NCI-H146 treated with DMSO at 0.1 percent for 48 hours (cell line): ENCODE measurements around the gene KCTD20.
"Not testable (repeated sequence)": the region's sequence is repeated elsewhere in the genome, so short reads cannot be mapped to it uniquely, and the experiment has no call there.

Experiments
- DNase-seq: peaks from one replicate; lab custom pipeline; 2025; ENCODE audit not compliant: unreplicated experiment; lab: John Stamatoyannopoulos, UW

The KCTD20 gene

DNA sequence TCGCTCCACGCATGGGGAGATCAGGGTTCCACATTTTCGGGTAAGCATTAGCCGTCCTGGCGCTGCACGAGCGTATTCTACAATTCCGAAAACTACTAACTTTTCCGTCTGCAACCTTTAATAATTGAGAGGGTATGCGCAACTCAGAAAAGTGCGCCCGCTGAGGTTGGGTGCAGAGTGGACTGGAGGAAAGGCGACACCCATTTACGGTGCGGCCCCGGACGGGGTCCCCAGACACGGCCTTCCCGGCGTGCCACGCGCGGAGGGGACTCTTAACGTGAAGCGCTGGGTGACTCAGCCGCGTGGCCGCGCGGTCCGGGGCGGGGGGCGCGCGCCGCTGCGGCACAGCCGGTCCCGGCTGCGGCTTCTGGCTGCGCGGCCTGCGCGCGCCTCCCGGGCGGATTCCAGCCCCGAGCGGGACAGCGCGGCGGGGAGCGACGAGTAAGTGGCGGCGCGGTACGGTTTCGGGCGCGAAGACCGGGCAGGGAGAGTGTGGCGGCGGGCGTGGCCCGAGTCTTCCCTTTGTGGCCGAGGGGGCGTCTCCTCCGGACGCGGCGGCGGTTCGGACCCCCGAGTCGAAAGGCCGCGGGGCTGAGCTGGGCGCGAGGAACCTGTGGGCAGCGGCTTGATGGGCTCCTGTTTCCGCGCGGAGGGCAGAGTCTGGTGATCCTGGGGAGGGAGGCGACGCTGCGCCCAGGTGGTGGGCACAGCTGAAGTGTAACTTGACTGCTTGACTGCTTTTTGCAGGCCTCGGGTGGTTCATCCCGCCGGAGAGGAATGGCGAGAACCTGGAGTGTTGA is at the start of gene KCTD20, which contains the start of gene PXT1:
Gene KCTD20 (plus strand): TSS at position 330 of the 800 bp plus-strand sequence. CDS start 27,098 bp downstream, outside the sequence.
Gene PXT1 (minus strand): TSS at position 184 of the 800 bp plus-strand sequence. CDS start 16,772 bp downstream, outside the sequence.
- DNase-seq, result peak; percentile 80

DNA sequence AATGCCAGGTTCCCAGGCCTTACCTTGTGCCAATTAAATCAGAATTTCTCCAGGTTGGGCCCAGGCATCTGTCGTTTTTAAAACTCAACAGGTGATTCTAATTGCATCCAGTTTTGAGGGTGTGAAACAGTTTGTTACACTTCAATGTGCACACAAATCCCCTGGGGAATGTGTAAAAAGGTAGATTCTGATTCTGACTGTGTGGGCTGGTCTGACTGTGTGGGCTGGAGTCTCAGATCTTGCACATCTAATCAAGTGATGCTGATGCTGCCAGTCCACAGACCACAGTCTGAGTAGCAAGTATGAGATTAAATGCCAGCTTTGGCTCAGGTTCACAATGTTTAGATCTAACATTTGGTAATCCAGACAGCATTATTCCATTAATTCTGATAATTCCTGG is 42.8 kb upstream of the KCTD20 start:
- no peak for DNase-seq

GRCh38 chr6:36402481-36402880 is 40.3 kb upstream of the KCTD20 start:
- DNase-seq, result no peak

DNA sequence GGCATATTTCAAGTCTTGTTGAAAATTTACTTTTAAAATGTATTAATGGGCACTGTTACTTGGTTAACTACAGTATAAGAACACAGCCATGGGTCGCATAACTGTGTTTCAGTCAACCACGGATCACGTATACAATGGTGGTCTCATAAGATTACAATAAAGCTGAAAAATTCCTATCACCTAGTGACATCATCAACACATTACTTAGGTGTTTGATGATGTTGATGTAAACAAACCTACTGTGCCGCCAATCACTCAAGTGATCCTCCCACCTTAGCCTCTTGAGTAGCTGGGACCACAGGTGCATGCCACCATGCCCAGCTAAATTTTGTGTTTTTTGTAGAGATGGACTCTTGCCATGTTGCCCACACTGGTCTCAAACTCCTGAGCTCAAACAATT is 38.6 kb upstream of the KCTD20 start:
- no peak for DNase-seq

GRCh38 chr6:36409718-36410117 is 33.1 kb upstream of the KCTD20 start:
- DNase-seq, result not testable (repeated sequence)

GRCh38 chr6:36413489-36414480 is 29.0 kb upstream of the KCTD20 start:
- no peak for DNase-seq

DNA sequence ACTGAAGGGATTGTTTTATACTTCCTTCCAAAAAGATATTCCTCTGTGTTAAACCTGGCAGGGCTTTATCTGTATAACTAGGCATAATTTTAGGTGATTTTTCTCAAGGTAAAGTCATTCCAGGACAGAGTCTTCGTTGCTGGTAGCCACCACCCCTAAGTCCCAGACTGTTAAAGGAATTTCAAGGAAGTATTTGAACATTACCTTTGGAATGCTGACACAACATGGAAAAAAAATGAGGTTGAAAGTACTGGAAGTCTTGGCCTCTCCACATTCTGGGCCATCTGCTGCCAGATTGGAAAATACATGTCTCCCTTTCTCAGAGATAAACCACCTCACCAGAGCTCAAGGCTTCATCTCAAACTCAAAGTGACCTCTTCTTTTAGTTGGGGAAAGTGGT is 28.3 kb upstream of the KCTD20 start:
- no peak for DNase-seq

DNA sequence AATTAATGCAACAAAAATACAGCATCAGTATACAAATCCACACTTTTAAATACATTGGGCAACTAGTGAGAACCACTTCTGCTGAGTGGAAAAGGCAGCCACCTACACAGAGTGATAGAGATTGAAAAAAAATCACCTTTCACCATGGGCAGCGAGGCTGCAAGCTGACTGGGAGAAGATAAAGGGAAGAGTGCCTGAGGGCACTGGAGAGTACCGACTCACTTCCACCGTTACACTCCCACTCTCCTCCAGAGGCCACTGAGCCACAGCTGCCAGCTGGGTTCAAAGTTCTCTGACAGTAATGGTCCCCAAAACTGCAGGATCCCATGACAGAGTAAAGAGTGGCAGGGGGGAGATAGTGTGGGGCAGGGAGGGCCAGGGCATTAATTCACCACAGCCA is 24.2 kb upstream of the KCTD20 start:
- DNase-seq, result peak; percentile 4

DNA sequence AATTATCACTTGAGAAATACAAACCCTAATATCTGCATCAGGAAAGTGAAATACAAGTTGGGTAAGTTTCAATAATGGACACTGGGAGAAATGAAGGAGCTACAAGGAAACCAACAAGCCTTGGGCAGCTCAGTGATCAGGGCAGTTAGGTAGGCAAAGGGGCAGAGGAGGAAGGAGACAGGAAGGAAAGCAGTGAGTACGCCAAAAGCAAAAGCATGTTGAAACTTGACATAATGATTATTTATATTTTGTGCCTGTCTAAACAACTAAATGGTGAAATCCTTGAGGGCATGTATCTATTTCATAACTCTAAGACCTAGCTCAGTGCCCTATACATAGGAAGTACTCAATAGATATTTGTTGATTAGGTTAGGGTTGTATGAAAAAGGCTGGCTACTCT is 23.5 kb upstream of the KCTD20 start:
- no peak for DNase-seq

- no peak for DNase-seq
Measured at GRCh38 chr6:36422714-36423100, 20.1 kb upstream of the KCTD20 start.

- DNase-seq, result peak; percentile 96
Measured at GRCh38 chr6:36423101-36423824, 19.5 kb upstream of the KCTD20 start.

- no peak for DNase-seq
Measured at GRCh38 chr6:36426622-36427021, 16.2 kb upstream of the KCTD20 start.

GRCh38 chr6:36428911-36429310 is 13.9 kb upstream of the KCTD20 start:
- no peak for DNase-seq

- no peak for DNase-seq
Measured at GRCh38 chr6:36430351-36430750, 12.4 kb upstream of the KCTD20 start.

DNA sequence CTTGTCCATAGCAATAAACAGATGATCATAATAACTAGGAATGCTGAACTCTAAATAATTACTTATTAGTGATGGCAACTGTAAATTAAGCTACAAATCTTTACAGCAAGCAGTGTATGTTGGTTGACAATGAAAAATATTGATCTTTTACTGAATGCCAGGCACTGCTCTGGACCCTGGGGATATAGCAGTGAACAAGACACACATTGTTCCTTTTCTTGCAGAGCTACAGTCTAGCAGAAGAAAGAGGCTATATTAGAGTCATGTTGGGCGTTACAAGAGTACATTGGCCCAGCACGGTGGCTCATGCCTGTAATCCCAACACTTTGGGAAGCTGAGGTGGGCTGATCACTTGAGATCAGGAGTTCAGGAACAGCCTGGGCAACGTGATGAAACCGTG is 11.6 kb upstream of the KCTD20 start:
- no peak for DNase-seq

GRCh38 chr6:36432151-36432671 is 10.6 kb upstream of the KCTD20 start:
- no peak for DNase-seq

DNA sequence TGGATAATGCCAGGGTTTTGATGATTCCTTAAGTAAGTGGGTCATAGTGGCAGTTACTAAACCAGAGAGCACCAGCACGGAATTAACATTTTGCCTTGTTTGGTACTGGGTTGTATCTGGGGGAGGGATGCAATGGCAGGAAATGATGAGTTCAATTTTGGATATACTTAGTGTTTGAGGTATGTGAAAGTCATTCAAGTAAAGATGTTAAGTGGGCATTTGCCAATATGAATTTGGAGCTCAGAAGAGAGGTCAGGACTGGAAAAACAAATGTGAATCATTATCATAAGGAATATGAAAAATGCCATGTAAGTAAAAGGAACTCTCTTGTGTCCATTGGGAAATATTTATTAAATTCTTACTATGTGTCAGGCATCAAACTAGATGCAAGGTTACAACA is 6.3 kb upstream of the KCTD20 start:
- DNase-seq, result no peak

DNA sequence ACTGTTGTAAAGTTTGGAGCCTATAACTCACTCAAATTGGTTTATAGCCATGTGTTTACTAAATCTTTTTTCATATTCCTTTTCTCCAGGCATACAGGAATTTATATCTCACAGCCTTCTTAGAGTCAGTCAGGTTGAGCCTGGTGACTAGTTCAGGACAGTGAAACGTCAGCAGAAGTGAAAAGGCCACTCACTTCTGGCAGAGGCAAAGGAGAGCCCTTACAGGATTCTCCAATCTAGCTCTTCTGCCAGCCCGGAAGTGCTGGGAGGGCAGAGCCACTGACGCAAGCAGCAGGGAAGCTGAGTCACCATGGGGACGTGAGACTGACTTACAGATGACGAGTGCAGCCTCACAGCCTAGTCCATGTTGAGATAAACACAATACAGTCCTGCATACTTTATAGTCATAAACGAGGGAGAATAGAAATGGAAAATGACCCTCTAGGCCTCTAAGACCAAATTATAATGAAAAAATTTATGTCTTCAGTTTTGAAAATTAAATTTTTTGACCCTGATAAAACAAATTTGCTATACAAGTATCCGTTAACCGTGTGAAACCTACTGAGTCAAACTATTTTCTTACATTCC is 1.4 kb upstream of the KCTD20 start:
- peak; percentile 71 for DNase-seq

DNA sequence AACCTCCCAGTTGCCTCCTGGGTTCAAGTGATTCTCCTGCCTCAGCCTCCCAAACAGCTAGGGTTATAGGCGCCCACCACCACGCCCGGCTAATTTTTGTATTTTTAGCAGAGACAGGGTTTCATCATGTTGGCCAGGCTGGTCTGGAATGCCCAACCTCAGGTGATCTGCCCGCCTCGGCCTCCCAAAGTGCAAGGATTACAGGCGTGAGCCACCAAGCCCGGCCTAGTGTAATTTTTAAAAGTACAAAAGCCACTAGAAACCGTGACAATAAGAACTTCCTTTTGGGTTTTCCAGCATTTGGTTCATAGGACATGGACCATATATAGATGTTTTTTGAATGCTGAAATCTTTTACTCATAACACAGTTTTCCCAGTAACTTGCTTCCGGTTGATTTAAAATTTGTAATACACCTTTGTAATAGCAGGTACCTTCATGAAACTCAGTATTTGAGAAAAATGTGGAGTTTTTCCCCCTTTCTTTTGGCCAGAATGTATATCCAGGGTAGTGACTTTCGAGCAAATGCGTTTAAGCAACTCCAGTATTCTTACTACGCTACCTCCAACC is 613 bp upstream of the KCTD20 start:
- DNase-seq, result no peak
